A673 (cell line): ENCODE data around the gene CTNNA3. TPM values are rescaled to one million over a fixed set of nuclear protein-coding genes. Genes with fewer than 3 reads are reported as not detected.

Experiments used
- BruUV-seq: library from RNA; stranded (reverse); fragments of 400-500 nt; replicated peaks from 2 replicates; lab custom pipeline; 2021; lab: Mats Ljungman, UMichigan
- CTCF ChIA-PET: fragments of 300-600 bp; sonication (Branson Sonifier 250); formaldehyde crosslinking; loops from one replicate; lab custom pipeline; 2022; ENCODE audit warnings: antibody characterized with exemption; lab: Charles Lee
- POLR2A ChIA-PET: fragments of 300-600 bp; sonication (Branson Sonifier 250); formaldehyde crosslinking; loops from one replicate; lab custom pipeline; 2022; ENCODE audit warnings: antibody characterized with exemption; ENCODE audit not compliant: low non-redundant PET; lab: Charles Lee
- DNase-seq: peaks from one replicate; pipeline ENCODE4 v3.0.0-alpha.2; 2015; ENCODE audit warnings: low spot score
- H3K27ac ChIP-seq: fragments of 200-600 bp; sonication (generic); 2 replicates; pipeline ENCODE4 v1.5.1; 2016; ENCODE audit warnings: mixed run types, low read depth, mild to moderate bottlenecking, mixed read lengths, antibody characterized with exemption, low read length; ENCODE audit not compliant: poor library complexity, severe bottlenecking
- H3K27me3 ChIP-seq: fragments of 200-600 bp; sonication (generic); replicated peaks from 2 replicates; pipeline ENCODE4 v1.6.1; 2017; ENCODE audit warnings: mixed run types, low read depth, mild to moderate bottlenecking, mixed read lengths, antibody characterized with exemption, low read length; ENCODE audit not compliant: insufficient read depth, poor library complexity
- H3K36me3 ChIP-seq: fragments of 200-600 bp; sonication (generic); 2 replicates; pipeline ENCODE4 v1.6.1; 2016; ENCODE audit warnings: mixed run types, mild to moderate bottlenecking, mixed read lengths, antibody characterized with exemption, low read length; ENCODE audit not compliant: insufficient read depth, poor library complexity, severe bottlenecking
- H3K4me1 ChIP-seq: fragments of 200-600 bp; sonication (generic); 2 replicates; pipeline ENCODE4 v1.6.1; 2017; ENCODE audit warnings: mixed run types, mild to moderate bottlenecking, mixed read lengths, antibody characterized with exemption, low read length; ENCODE audit not compliant: insufficient read depth, poor library complexity, severe bottlenecking
- H3K4me3 ChIP-seq: fragments of 200-600 bp; sonication (generic); 2 replicates; pipeline ENCODE4 v1.5.1; 2016; ENCODE audit warnings: low read depth, mixed run types, mild to moderate bottlenecking, mixed read lengths, low read length; ENCODE audit not compliant: poor library complexity, severe bottlenecking
- H3K9me3 ChIP-seq: fragments of 200-600 bp; sonication (generic); 2 replicates; pipeline ENCODE4 v1.6.1; 2016; ENCODE audit warnings: mixed run types, low read depth, mild to moderate bottlenecking, mixed read lengths, antibody characterized with exemption, low read length; ENCODE audit not compliant: poor library complexity, severe bottlenecking
- CTCF ChIP-seq: fragments of 300-800, 200-600 bp; sonication (generic); conservative IDR thresholded peaks from 2 replicates; pipeline ENCODE4 v1.5.1; 2017; ENCODE audit warnings: low read depth, mild to moderate bottlenecking, antibody characterized with exemption, low read length, moderate library complexity, mixed read lengths
- EZH2 ChIP-seq: fragments of 200-600 bp; sonication (generic); IDR thresholded peaks from 2 replicates; pipeline ENCODE4 v1.6.1; 2017; ENCODE audit warnings: borderline replicate concordance, low read depth, mild to moderate bottlenecking, mixed read lengths, antibody characterized with exemption, low read length; ENCODE audit not compliant: poor library complexity, severe bottlenecking
- intact Hi-C: fragments of 100-400 bp; cut with micrococcal nuclease; formaldehyde crosslinking; loops from one replicate; pipeline ENCODE4 v1.10.0; 2022; ENCODE audit not compliant: unreplicated experiment
- total RNA-seq: library from RNA; stranded (reverse); gene quantifications from 2 replicates; pipeline ENCODE4 v1.2.3, GENCODE V29; 2021

The CTNNA3 gene
- total RNA-seq, 1 experiment from 2014 or later = not detected

- H3K36me3 ChIP-seq = no peaks in the 10 kb centered on the region
- no peaks in the 10 kb centered on the region for H3K4me1 ChIP-seq
- DNase-seq = no peak
- intact Hi-C loops = no loop called here
- BruUV-seq = no TSS peak
- H3K4me3 ChIP-seq = no peak overlapping the region
- no peaks in the 10 kb centered on the region for H3K9me3 ChIP-seq
- peaks cover 8% of the 10 kb centered on the region for H3K27me3 ChIP-seq
- H3K27ac ChIP-seq = no peak overlapping the region
- ChIA-PET POLR2A (no interaction called here), CTCF (no interaction called here)
- TF ChIP-seq EZH2 (no peak), CTCF (no peak)
These were observed 713.1 kb downstream of the CTNNA3 start for GRCh38 chr10:66982792-66983474.

- H3K27me3 ChIP-seq = peaks cover 7% of the 10 kb centered on the region
- TF ChIP-seq EZH2 = no peak
- TF ChIP-seq CTCF = no peak
- ChIA-PET POLR2A (no interaction called here), CTCF (no interaction called here)
- no TSS peak for BruUV-seq
- no peak overlapping the region for H3K27ac ChIP-seq
- no peak for DNase-seq
- H3K36me3 ChIP-seq = no peaks in the 10 kb centered on the region
- H3K4me3 ChIP-seq = no peak overlapping the region
- intact Hi-C loops = no loop called here
- no peaks in the 10 kb centered on the region for H3K4me1 ChIP-seq
- no peaks in the 10 kb centered on the region for H3K9me3 ChIP-seq
These were observed 714.0 kb downstream of the CTNNA3 start for GRCh38 chr10:66982053-66982420.

- no peak for TF ChIP-seq EZH2
- CTCF ChIA-PET = no interaction called here
These were observed 714.5 kb downstream of the CTNNA3 start for GRCh38 chr10:66981361-66982052.

More at GRCh38 chr10:66981361-66982052, 714.5 kb downstream of the CTNNA3 start:
- Histone ChIP-seq H3K27ac (no peak overlapping the region), H3K4me3 (no peak overlapping the region), H3K27me3 (peaks cover 7% of the 10 kb centered on the region), H3K4me1 (no peaks in the 10 kb centered on the region), H3K9me3 (no peaks in the 10 kb centered on the region), H3K36me3 (no peaks in the 10 kb centered on the region)
- intact Hi-C loops = no loop called here
- no peak for DNase-seq
- POLR2A ChIA-PET = no interaction called here
- BruUV-seq = no TSS peak
